Type B pancreatic cell (in vitro differentiated cells): Measurements from ENCODE around the gene RLN2. TPM values are rescaled to one million over a fixed set of nuclear protein-coding genes. Genes with fewer than 3 reads are reported as not detected.
A peak's percentile ranks its signal among the peaks of the same experiment; 100 is the strongest.
"Not testable (repeated sequence)": the region's sequence is repeated elsewhere in the genome, so short reads cannot be mapped to it uniquely, and the experiment has no call there.

Experiments
- DNase-seq: peaks from one replicate; pipeline ENCODE4 v3.0.0; 2021; ENCODE audit warnings: mixed read lengths; ENCODE audit not compliant: unreplicated experiment; ENCODE audit errors: extremely low spot score
- H3K27ac Mint-ChIP-seq: 2 replicates; pipeline ENCODE4 v1.8.0; 2021; ENCODE audit warnings: mild to moderate bottlenecking, mixed read lengths
- H3K27me3 Mint-ChIP-seq: 2 replicates; pipeline ENCODE4 v1.8.0; 2021; ENCODE audit warnings: mixed read lengths
- H3K36me3 Mint-ChIP-seq: 2 replicates; pipeline ENCODE4 v1.8.0; 2021; ENCODE audit warnings: mixed read lengths
- H3K4me1 Mint-ChIP-seq: one replicate; pipeline ENCODE4 v1.8.0; 2021; ENCODE audit warnings: mixed read lengths; ENCODE audit not compliant: unreplicated experiment
- H3K4me3 Mint-ChIP-seq: 2 replicates; pipeline ENCODE4 v1.8.0; 2021; ENCODE audit warnings: mild to moderate bottlenecking, mixed read lengths
- H3K9me3 Mint-ChIP-seq: 2 replicates; pipeline ENCODE4 v1.8.0; 2021; ENCODE audit warnings: mixed read lengths
- total RNA-seq: library from RNA; stranded (reverse); gene quantifications from 2 replicates; pipeline ENCODE4 v1.2.1, GENCODE V29; 2021; ENCODE audit warnings: low replicate concordance
- TF ChIP-seq, protein P1 (sequence below): fragments of 200-600 bp; sonication (generic); conservative IDR thresholded peaks from 2 replicates; pipeline ENCODE4 v1.5.0; 2021; ENCODE audit warnings: antibody characterized with exemption, mild to moderate bottlenecking

RLN2 gene
- total RNA-seq, 1 donor from 2014 or later, result not detected

DNA sequence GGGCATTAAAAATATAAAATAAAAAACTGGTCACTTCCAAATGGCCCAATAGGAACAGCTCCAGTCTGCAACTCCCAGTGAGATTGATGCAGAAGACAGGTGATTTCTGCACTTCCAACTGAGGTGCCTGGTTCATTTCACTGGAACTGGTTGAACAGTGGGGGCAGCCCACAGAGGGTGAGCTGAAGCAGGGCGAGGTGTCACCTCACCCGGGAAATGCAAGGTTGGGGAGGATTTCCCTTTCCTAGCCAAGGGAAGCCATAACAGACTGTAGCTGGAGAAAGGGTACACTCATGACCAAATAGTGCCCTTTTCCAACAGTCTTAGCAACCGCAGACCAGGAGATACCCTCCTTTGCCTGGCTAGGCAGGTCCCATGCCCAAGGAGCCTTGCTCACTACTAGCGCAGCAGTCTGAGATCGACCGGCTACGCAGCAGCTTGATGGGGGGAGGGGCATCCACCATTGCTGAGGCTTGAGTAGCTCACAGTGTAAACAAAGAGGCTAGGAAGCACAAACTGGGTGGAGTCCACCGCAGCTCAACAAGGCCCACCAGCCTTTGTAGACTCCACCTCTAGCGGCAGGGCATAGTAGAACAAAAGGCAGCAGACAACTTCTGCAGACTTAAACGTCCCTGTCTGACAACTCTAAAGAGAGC lies 22.5 kb upstream of the RLN2 start:
- Mint-ChIP-seq H3K4me3 (no peak overlapping the region), H3K9me3 (peaks cover 5% of the 10 kb centered on the region), H3K36me3 (peaks cover 3% of the 10 kb centered on the region), H3K27me3 (no peaks in the 10 kb centered on the region), H3K27ac (no peak overlapping the region), H3K4me1 (no peaks in the 10 kb centered on the region)
- no peak for DNase-seq
- TF ChIP-seq, protein P1, sequence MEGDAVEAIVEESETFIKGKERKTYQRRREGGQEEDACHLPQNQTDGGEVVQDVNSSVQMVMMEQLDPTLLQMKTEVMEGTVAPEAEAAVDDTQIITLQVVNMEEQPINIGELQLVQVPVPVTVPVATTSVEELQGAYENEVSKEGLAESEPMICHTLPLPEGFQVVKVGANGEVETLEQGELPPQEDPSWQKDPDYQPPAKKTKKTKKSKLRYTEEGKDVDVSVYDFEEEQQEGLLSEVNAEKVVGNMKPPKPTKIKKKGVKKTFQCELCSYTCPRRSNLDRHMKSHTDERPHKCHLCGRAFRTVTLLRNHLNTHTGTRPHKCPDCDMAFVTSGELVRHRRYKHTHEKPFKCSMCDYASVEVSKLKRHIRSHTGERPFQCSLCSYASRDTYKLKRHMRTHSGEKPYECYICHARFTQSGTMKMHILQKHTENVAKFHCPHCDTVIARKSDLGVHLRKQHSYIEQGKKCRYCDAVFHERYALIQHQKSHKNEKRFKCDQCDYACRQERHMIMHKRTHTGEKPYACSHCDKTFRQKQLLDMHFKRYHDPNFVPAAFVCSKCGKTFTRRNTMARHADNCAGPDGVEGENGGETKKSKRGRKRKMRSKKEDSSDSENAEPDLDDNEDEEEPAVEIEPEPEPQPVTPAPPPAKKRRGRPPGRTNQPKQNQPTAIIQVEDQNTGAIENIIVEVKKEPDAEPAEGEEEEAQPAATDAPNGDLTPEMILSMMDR, result no peak

DNA sequence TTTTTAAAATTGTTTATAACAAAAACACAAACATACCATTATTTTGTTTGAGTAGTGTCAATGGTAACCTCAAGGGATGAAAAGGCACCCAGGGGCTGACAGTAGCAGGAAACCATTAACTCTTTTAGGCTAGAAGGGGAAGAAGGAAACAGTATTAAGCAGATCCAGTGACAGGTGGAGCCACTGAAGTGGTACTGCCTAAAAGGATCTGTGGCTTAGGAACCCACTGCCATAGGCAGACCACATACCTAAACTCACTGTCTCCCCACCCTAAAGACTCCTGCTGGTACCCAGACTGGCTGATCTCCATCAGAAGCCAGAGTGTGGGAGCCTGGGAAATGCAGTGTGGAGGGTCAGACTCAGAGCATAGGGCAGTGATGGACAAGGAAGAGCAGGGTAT lies 21.7 kb upstream of the RLN2 start:
- no peaks in the 10 kb centered on the region for H3K4me1 Mint-ChIP-seq
- DNase-seq, result no peak
- peaks cover 3% of the 10 kb centered on the region for H3K36me3 Mint-ChIP-seq
- H3K27ac Mint-ChIP-seq, result no peak overlapping the region
- no peak overlapping the region for H3K4me3 Mint-ChIP-seq
- TF ChIP-seq, protein P1, result no peak
- H3K9me3 Mint-ChIP-seq, result peaks cover 5% of the 10 kb centered on the region
- no peaks in the 10 kb centered on the region for H3K27me3 Mint-ChIP-seq

DNA sequence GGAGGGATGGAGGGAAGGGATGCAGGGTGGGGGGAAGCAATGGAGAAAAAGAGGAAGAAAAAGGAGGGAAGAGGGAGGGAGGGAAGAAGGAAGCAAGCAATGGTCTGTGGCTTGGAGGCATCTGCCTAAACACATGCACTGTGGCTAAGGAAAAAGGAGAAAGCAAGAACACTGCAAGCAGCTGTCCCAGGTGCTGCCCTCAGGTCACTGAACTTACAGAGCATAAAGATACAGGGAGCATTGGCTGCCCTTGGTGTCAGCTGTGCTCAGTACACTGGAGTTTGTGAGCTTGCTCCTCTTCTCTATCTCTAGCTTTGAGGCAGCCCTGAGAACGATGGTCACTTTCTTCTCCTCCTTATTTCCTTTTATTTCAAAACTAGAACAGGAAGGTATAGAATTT lies 17.1 kb upstream of the RLN2 start:
- not testable (repeated sequence) for H3K27ac Mint-ChIP-seq, H3K36me3 Mint-ChIP-seq, H3K4me1 Mint-ChIP-seq, H3K9me3 Mint-ChIP-seq, H3K27me3 Mint-ChIP-seq, DNase-seq, H3K4me3 Mint-ChIP-seq

DNA sequence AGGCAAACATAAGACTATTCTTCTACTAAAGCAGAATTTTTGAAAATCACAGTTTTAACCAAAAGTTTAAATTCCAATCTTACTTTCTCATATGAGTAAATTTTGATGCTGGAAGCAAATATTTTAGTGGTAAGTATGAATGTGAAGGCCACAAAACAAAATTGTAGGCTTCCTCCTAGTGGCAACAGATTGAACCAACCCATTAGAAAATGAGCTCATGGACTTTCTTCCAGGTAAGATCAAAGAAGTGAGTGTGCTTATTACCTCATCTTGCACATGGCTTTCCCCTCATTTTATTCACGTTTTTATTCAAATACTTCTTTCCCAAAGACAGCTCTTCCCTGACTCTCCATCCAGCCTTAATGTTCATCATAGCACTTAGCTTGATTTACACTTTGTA lies 16.5 kb upstream of the RLN2 start:
- DNase-seq, result no peak
- H3K27me3 Mint-ChIP-seq, result no peaks in the 10 kb centered on the region
- H3K4me1 Mint-ChIP-seq, result no peaks in the 10 kb centered on the region
- H3K4me3 Mint-ChIP-seq, result no peak overlapping the region
- no peaks in the 10 kb centered on the region for H3K36me3 Mint-ChIP-seq
- H3K9me3 Mint-ChIP-seq, result no peaks in the 10 kb centered on the region
- no peak overlapping the region for H3K27ac Mint-ChIP-seq
- TF ChIP-seq, protein P1, result peak; percentile 27

DNA sequence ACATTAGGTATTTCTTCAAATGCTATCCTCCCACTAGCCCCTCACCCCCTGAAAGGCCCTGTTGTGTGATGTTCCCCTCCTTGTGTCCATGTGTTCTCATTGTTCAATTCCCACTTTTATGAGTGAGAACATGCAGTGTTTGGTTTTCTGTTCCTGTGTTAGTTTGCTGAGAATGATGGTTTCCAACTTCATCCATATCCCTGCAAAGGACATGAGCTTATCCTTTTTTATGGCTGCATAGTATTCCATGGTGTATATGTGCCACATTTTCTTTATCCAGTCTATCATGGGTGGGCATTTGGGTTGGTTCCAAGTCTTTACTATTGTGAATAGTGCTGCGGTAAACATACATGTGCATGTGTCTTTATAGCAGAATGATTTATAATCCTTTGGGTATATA lies 11.9 kb upstream of the RLN2 start:
- not testable (repeated sequence) for H3K9me3 Mint-ChIP-seq, H3K4me3 Mint-ChIP-seq, H3K4me1 Mint-ChIP-seq, H3K36me3 Mint-ChIP-seq, H3K27ac Mint-ChIP-seq, DNase-seq, H3K27me3 Mint-ChIP-seq

DNA sequence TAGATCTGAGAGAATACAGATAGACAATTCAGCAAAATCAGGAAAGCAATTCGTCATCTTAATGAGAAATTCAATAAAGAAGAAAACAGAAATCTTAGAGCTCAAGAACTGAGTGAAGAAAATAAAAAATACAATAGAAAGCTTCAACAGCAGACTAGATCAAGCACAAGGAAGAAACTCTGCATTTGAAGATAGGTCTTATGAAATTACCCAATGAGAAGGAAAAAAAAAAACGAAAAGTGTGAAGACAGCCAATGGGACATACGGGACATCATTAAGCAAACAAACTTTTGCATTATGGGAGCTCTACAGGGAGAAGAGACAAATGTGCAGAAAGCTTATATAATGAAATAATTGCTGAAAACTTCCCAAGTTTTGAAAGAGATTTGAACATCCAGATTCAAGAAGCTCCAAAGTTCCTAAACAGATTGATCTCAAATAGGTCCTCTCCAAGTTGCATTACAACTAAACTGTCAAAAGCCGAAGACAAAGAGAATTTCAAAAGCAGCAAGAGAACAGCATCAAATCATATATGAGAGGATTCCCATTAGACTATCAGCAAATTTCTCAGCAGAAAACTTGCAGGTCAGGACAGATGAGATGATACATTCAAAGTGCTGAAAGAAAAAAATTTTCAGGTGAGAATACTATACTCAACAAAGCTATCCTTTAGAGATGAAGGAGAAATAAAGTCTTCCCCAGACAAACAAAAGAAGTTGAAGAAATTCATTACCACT lies 10.8 kb upstream of the RLN2 start:
- Mint-ChIP-seq H3K27me3 (peaks cover under 1% of the 10 kb centered on the region), H3K9me3 (peaks cover 7% of the 10 kb centered on the region), H3K4me1 (no peaks in the 10 kb centered on the region), H3K36me3 (no peaks in the 10 kb centered on the region), H3K4me3 (no peak overlapping the region), H3K27ac (no peak overlapping the region)
- TF ChIP-seq, protein P1, result no peak
- DNase-seq, result no peak
